Measurements from ENCODE around the gene TBL1X.

DNA sequence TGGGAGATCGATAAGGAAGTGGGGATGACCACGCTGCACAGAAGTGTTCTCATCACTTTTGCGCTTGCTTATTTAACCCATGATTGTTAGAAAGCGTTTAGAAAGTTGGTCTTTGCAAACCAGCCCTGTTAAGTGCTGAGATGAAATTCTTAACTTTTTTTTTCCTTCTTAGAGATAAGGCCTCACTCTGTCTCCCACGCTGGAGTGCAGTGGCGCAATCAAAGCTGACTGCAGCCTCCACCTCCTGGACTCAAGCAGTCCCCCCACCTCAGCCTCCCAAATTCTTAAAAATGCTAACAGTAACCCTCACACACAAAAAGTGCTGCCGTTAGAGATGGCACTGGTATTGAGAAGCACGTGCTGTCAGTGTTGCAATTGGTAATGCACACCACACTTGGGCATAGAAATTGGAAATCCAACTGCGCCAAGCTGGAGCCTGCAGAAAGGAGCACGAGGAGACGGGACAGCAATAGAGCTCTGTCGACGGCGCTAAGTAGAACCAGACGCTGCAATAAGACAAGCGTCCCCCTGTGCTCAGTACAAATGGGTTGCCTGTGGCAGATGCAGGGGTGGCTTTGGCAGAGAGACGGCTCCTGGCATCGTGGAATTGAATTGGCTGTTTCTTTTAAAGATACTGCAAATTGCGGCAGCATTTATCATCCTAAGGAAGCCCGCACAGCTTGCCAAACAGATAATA lies 113.4 kb downstream of the TBL1X start:
- no peak for TF ChIP-seq CEBPB (IDR thresholded peaks at IDR 0.05; ENCODE audit: borderline replicate concordance, low read depth, low read length)
- no peak for TF ChIP-seq NFIC (IDR thresholded peaks at IDR 0.05; ENCODE audit: low read length)
- TF ChIP-seq, protein P1, sequence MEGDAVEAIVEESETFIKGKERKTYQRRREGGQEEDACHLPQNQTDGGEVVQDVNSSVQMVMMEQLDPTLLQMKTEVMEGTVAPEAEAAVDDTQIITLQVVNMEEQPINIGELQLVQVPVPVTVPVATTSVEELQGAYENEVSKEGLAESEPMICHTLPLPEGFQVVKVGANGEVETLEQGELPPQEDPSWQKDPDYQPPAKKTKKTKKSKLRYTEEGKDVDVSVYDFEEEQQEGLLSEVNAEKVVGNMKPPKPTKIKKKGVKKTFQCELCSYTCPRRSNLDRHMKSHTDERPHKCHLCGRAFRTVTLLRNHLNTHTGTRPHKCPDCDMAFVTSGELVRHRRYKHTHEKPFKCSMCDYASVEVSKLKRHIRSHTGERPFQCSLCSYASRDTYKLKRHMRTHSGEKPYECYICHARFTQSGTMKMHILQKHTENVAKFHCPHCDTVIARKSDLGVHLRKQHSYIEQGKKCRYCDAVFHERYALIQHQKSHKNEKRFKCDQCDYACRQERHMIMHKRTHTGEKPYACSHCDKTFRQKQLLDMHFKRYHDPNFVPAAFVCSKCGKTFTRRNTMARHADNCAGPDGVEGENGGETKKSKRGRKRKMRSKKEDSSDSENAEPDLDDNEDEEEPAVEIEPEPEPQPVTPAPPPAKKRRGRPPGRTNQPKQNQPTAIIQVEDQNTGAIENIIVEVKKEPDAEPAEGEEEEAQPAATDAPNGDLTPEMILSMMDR (CRISPR knock-in tag; IDR thresholded peaks at IDR 0.05), result no peak
- TF ChIP-seq STAG1 (CRISPR knock-in tag; IDR thresholded peaks at IDR 0.05), result no peak
- TF ChIP-seq, protein P2, sequence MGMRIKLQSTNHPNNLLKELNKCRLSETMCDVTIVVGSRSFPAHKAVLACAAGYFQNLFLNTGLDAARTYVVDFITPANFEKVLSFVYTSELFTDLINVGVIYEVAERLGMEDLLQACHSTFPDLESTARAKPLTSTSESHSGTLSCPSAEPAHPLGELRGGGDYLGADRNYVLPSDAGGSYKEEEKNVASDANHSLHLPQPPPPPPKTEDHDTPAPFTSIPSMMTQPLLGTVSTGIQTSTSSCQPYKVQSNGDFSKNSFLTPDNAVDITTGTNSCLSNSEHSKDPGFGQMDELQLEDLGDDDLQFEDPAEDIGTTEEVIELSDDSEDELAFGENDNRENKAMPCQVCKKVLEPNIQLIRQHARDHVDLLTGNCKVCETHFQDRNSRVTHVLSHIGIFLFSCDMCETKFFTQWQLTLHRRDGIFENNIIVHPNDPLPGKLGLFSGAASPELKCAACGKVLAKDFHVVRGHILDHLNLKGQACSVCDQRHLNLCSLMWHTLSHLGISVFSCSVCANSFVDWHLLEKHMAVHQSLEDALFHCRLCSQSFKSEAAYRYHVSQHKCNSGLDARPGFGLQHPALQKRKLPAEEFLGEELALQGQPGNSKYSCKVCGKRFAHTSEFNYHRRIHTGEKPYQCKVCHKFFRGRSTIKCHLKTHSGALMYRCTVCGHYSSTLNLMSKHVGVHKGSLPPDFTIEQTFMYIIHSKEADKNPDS (CRISPR knock-in tag; IDR thresholded peaks at IDR 0.05), result no peak
